Activated naive CD4-positive, alpha-beta T cell treated with anti-CD3 and anti-CD28 coated beads, Interleukin-2, amount 50 U/mL, for 72 hours (primary cell): ENCODE data around the gene SV2B. TPM values are rescaled to one million over a fixed set of nuclear protein-coding genes. Genes with fewer than 3 reads are reported as not detected.
A peak's percentile ranks its signal among the peaks of the same experiment; 100 is the strongest.

Source experiments
- ATAC-seq, 2 donors: fragments of 150-1000 bp; cut with Tn5 transposase; 2 replicates each; pipeline ENCODE4 v1.10.0; 2021; ENCODE audit warnings: mild to moderate bottlenecking in 2 of 2, moderate library complexity in 2 of 2
- DNase-seq, 2 donors: peaks; one replicate each; pipeline ENCODE4 v3.0.0; 2021 to 2022; ENCODE audit warnings: low spot score in 2 of 2
- H3K27ac Mint-ChIP-seq, 2 donors: one replicate each; pipeline ENCODE4 v1.8.0; 2022; ENCODE audit warnings: mild to moderate bottlenecking in 2 of 2, mixed read lengths in 2 of 2
- H3K36me3 Mint-ChIP-seq, 2 donors: one replicate each; pipeline ENCODE4 v1.8.0; 2022; ENCODE audit warnings: mixed read lengths in 2 of 2
- H3K9me3 Mint-ChIP-seq, 2 donors: one replicate each; pipeline ENCODE4 v1.8.0; 2022; ENCODE audit warnings: mixed read lengths in 2 of 2
- total RNA-seq, 2 donors: library from RNA; stranded (reverse); gene quantifications; one replicate each; pipeline ENCODE4 v1.2.3, GENCODE V29; 2022

The SV2B gene
- total RNA-seq, 2 donors from 2014 or later, result 0.12 to 0.20 TPM

GRCh38 chr15:91196768-91197167 lies 96.7 kb downstream of the SV2B start:
- no peaks in the 10 kb centered on the region for H3K36me3 Mint-ChIP-seq
- ATAC-seq, result no peak
- no peak for DNase-seq
- H3K27ac Mint-ChIP-seq, result no peak overlapping the region
- H3K9me3 Mint-ChIP-seq, result no peaks in the 10 kb centered on the region

GRCh38 chr15:91199511-91199910 lies 99.5 kb downstream of the SV2B start:
- Mint-ChIP-seq H3K36me3 (no peaks in the 10 kb centered on the region), H3K27ac (no peak overlapping the region), H3K9me3 (no peaks in the 10 kb centered on the region)
- no peak for DNase-seq
- ATAC-seq, result no peak

GRCh38 chr15:91200101-91200754 lies 100.2 kb downstream of the SV2B start:
- ATAC-seq (no peak), DNase-seq (no peak)
- Mint-ChIP-seq H3K36me3 (no peaks in the 10 kb centered on the region), H3K9me3 (no peaks in the 10 kb centered on the region), H3K27ac (no peak overlapping the region)

- ATAC-seq (no peak), DNase-seq (no peak)
- no peaks in the 10 kb centered on the region for H3K36me3 Mint-ChIP-seq
- no peaks in the 10 kb centered on the region for H3K9me3 Mint-ChIP-seq
- no peak overlapping the region for H3K27ac Mint-ChIP-seq
Measured at GRCh38 chr15:91202510-91203102, 102.5 kb downstream of the SV2B start.

GRCh38 chr15:91203619-91204203 lies 103.7 kb downstream of the SV2B start:
- no peak for DNase-seq
- no peak overlapping the region for H3K27ac Mint-ChIP-seq
- H3K9me3 Mint-ChIP-seq, result no peaks in the 10 kb centered on the region
- ATAC-seq, result no peak
- H3K36me3 Mint-ChIP-seq, result no peaks in the 10 kb centered on the region

GRCh38 chr15:91208371-91208770 lies 108.3 kb downstream of the SV2B start:
- no peaks in the 10 kb centered on the region for H3K36me3 Mint-ChIP-seq
- no peak for ATAC-seq
- no peak for DNase-seq
- H3K27ac Mint-ChIP-seq, result no peak overlapping the region
- H3K9me3 Mint-ChIP-seq, result no peaks in the 10 kb centered on the region

GRCh38 chr15:91209318-91209717 lies 109.3 kb downstream of the SV2B start:
- Mint-ChIP-seq H3K9me3 (no peaks in the 10 kb centered on the region), H3K27ac (no peak overlapping the region), H3K36me3 (no peaks in the 10 kb centered on the region)
- DNase-seq (no peak), ATAC-seq (no peak)

- no peak overlapping the region for H3K27ac Mint-ChIP-seq
- no peaks in the 10 kb centered on the region for H3K36me3 Mint-ChIP-seq
- ATAC-seq (no peak), DNase-seq (no peak)
- no peaks in the 10 kb centered on the region for H3K9me3 Mint-ChIP-seq
Measured at GRCh38 chr15:91209726-91210125, 109.7 kb downstream of the SV2B start.

- DNase-seq (no peak), ATAC-seq (no peak)
- Mint-ChIP-seq H3K36me3 (no peaks in the 10 kb centered on the region), H3K27ac (no peak overlapping the region), H3K9me3 (no peaks in the 10 kb centered on the region)
Measured at GRCh38 chr15:91214675-91215590, 114.9 kb downstream of the SV2B start.

GRCh38 chr15:91216000-91216399 lies 115.9 kb downstream of the SV2B start:
- ATAC-seq (no peak), DNase-seq (no peak)
- Mint-ChIP-seq H3K27ac (no peak overlapping the region), H3K36me3 (no peaks in the 10 kb centered on the region), H3K9me3 (no peaks in the 10 kb centered on the region)

- DNase-seq (no peak), ATAC-seq (no peak)
- H3K27ac Mint-ChIP-seq, result no peak overlapping the region
- H3K9me3 Mint-ChIP-seq, result no peaks in the 10 kb centered on the region
- no peaks in the 10 kb centered on the region for H3K36me3 Mint-ChIP-seq
Measured at GRCh38 chr15:91219206-91219605, 119.1 kb downstream of the SV2B start.

- DNase-seq (no peak), ATAC-seq (no peak)
- Mint-ChIP-seq H3K9me3 (no peaks in the 10 kb centered on the region), H3K27ac (no peak overlapping the region), H3K36me3 (no peaks in the 10 kb centered on the region)
Measured at GRCh38 chr15:91222052-91222451, 122.0 kb downstream of the SV2B start.

GRCh38 chr15:91223863-91224262 lies 123.8 kb downstream of the SV2B start:
- ATAC-seq, result no peak

GRCh38 chr15:91224755-91225380 lies 124.8 kb downstream of the SV2B start:
- DNase-seq, result peak in 1 of 2 donors; percentile 14

More at GRCh38 chr15:91223863-91224262, 123.8 kb downstream of the SV2B start:
- Mint-ChIP-seq H3K36me3 (no peaks in the 10 kb centered on the region), H3K27ac (no peak overlapping the region), H3K9me3 (no peaks in the 10 kb centered on the region)
- no peak for DNase-seq

GRCh38 chr15:91225741-91226140 lies 125.7 kb downstream of the SV2B start:
- DNase-seq (no peak), ATAC-seq (no peak)
- H3K27ac Mint-ChIP-seq, result no peak overlapping the region

More at GRCh38 chr15:91224755-91225380, 124.8 kb downstream of the SV2B start:
- no peak overlapping the region for H3K27ac Mint-ChIP-seq
- no peaks in the 10 kb centered on the region for H3K9me3 Mint-ChIP-seq
- no peaks in the 10 kb centered on the region for H3K36me3 Mint-ChIP-seq
- ATAC-seq, result no peak

GRCh38 chr15:91227117-91227516 lies 127.1 kb downstream of the SV2B start:
- ATAC-seq (no peak), DNase-seq (no peak)
- no peaks in the 10 kb centered on the region for H3K36me3 Mint-ChIP-seq
- no peaks in the 10 kb centered on the region for H3K9me3 Mint-ChIP-seq
- no peak overlapping the region for H3K27ac Mint-ChIP-seq

More at GRCh38 chr15:91225741-91226140, 125.7 kb downstream of the SV2B start:
- Mint-ChIP-seq H3K36me3 (no peaks in the 10 kb centered on the region), H3K9me3 (no peaks in the 10 kb centered on the region)

- H3K9me3 Mint-ChIP-seq, result no peaks in the 10 kb centered on the region
- H3K36me3 Mint-ChIP-seq, result no peaks in the 10 kb centered on the region
Measured at GRCh38 chr15:91227766-91228165, 127.7 kb downstream of the SV2B start.

More at GRCh38 chr15:91227766-91228165, 127.7 kb downstream of the SV2B start:
- no peak overlapping the region for H3K27ac Mint-ChIP-seq
- no peak for ATAC-seq
- no peak for DNase-seq
